HG03439 (cell line): ENCODE data around the gene CABCOCO1.
"Not testable (repeated sequence)": the region's sequence is repeated elsewhere in the genome, so short reads cannot be mapped to it uniquely, and the experiment has no call there.

Source experiments
- ATAC-seq: cut with Tn5 transposase; IDR thresholded peaks from one replicate; pipeline ENCODE4 v1.9.1; 2021; ENCODE audit warnings: mild to moderate bottlenecking, moderate library complexity; ENCODE audit not compliant: unreplicated experiment

Gene CABCOCO1

GRCh38 chr10:61642150-61642571 is 20.6 kb upstream of the CABCOCO1 start:
- no peak for ATAC-seq

GRCh38 chr10:61642676-61643075 is 20.1 kb upstream of the CABCOCO1 start:
- no peak for ATAC-seq

- no peak for ATAC-seq
Observed at GRCh38 chr10:61643316-61643751, 19.4 kb upstream of the CABCOCO1 start.

GRCh38 chr10:61653699-61654098 is 9.0 kb upstream of the CABCOCO1 start:
- no peak for ATAC-seq

GRCh38 chr10:61655335-61655851 is 7.3 kb upstream of the CABCOCO1 start:
- no peak for ATAC-seq

GRCh38 chr10:61663466-61663865 is 737 bp downstream of the CABCOCO1 start:
- ATAC-seq = no peak

GRCh38 chr10:61664985-61665384 is 2.3 kb downstream of the CABCOCO1 start:
- no peak for ATAC-seq

- ATAC-seq = no peak
Observed at GRCh38 chr10:61669161-61669725, 6.5 kb downstream of the CABCOCO1 start.

GRCh38 chr10:61669849-61670248 is 7.1 kb downstream of the CABCOCO1 start:
- no peak for ATAC-seq

GRCh38 chr10:61673360-61673759 is 10.6 kb downstream of the CABCOCO1 start:
- ATAC-seq = no peak

GRCh38 chr10:61682323-61682722 is 19.6 kb downstream of the CABCOCO1 start:
- ATAC-seq = no peak

- no peak for ATAC-seq
Observed at GRCh38 chr10:61683319-61683718, 20.6 kb downstream of the CABCOCO1 start.

GRCh38 chr10:61684894-61685507 is 22.3 kb downstream of the CABCOCO1 start:
- ATAC-seq = no peak

GRCh38 chr10:61688551-61689308 is 26.0 kb downstream of the CABCOCO1 start:
- ATAC-seq = no peak

- not testable (repeated sequence) for ATAC-seq
Observed at GRCh38 chr10:61691667-61692066, 28.9 kb downstream of the CABCOCO1 start.

- no peak for ATAC-seq
Observed at GRCh38 chr10:61692447-61693010, 29.8 kb downstream of the CABCOCO1 start.

GRCh38 chr10:61698968-61699655 is 36.4 kb downstream of the CABCOCO1 start:
- no peak for ATAC-seq

GRCh38 chr10:61701055-61701705 is 38.5 kb downstream of the CABCOCO1 start:
- ATAC-seq = no peak

- no peak for ATAC-seq
Observed at GRCh38 chr10:61701706-61702105, 39.0 kb downstream of the CABCOCO1 start.

- no peak for ATAC-seq
Observed at GRCh38 chr10:61702584-61702983, 39.9 kb downstream of the CABCOCO1 start.
